Measurements from ENCODE around the gene TRIM29. TPM values are rescaled to one million over a fixed set of nuclear protein-coding genes. Genes with fewer than 3 reads are reported as not detected.

Gene TRIM29
- total RNA-seq, 6 experiments from 2014 or later = 1.1 to 2.1 (median 1.3) TPM; not detected in 2

- no peak overlapping the region for H3K4me3 ChIP-seq
- no peaks in the 10 kb centered on the region for H3K9me3 ChIP-seq
- H3K4me1 ChIP-seq = no peaks in the 10 kb centered on the region
- H3K36me3 ChIP-seq = no peaks in the 10 kb centered on the region
- TF ChIP-seq, protein P1, sequence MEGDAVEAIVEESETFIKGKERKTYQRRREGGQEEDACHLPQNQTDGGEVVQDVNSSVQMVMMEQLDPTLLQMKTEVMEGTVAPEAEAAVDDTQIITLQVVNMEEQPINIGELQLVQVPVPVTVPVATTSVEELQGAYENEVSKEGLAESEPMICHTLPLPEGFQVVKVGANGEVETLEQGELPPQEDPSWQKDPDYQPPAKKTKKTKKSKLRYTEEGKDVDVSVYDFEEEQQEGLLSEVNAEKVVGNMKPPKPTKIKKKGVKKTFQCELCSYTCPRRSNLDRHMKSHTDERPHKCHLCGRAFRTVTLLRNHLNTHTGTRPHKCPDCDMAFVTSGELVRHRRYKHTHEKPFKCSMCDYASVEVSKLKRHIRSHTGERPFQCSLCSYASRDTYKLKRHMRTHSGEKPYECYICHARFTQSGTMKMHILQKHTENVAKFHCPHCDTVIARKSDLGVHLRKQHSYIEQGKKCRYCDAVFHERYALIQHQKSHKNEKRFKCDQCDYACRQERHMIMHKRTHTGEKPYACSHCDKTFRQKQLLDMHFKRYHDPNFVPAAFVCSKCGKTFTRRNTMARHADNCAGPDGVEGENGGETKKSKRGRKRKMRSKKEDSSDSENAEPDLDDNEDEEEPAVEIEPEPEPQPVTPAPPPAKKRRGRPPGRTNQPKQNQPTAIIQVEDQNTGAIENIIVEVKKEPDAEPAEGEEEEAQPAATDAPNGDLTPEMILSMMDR (IDR thresholded peaks at IDR 0.05) = no peak
- no peak for TF ChIP-seq POLR2A (IDR thresholded peaks at IDR 0.05)
- no peak for ATAC-seq
- intact Hi-C loops (cut with DNase I) = no loop called here
- H3K27ac ChIP-seq = no peak overlapping the region
- no peak for DNase-seq
- H3K27me3 ChIP-seq = no peaks in the 10 kb centered on the region
- WGBS (ENCODE audit: insufficient coverage, low coverage, low lambda C conversion rate, missing lambda C conversion rate) = 81% methylated on average over 3 of the region's 4 CpGs
Observed at GRCh38 chr11:120065176-120065575, 72.7 kb downstream of the TRIM29 start.

DNA sequence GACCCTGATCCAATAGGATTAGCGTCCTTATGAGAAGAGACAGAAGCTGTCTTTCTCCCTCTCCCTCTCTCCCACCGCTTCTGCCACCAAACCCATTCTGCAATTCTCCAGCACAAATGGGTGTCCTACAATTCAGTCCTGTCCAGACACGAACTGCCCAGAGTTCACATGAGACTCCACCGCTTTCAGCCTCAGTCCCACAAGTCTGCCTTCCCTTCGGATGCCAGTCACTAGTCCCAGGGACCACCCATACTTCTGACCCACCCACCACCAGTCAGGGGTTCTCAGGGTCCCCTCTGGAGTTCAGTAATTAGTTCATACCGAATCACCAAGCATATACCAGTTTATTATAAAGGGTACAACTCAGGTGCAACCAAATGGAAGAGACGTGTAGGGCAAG, 73.6 kb downstream of the TRIM29 start:
- Histone ChIP-seq H3K27ac (no peak overlapping the region), H3K36me3 (no peaks in the 10 kb centered on the region), H3K9me3 (no peaks in the 10 kb centered on the region), H3K27me3 (no peaks in the 10 kb centered on the region), H3K4me3 (no peak overlapping the region), H3K4me1 (no peaks in the 10 kb centered on the region)
- ATAC-seq (no peak), DNase-seq (no peak)
- intact Hi-C loops (cut with DNase I) = no loop called here
- WGBS (ENCODE audit: insufficient coverage, low coverage, low lambda C conversion rate, missing lambda C conversion rate) = 60% methylated on average over 7 of the region's 7 CpGs
- TF ChIP-seq POLR2A (IDR thresholded peaks at IDR 0.05) = no peak
- TF ChIP-seq, protein P1 (IDR thresholded peaks at IDR 0.05) = no peak

GRCh38 chr11:120063686-120064340, 74.1 kb downstream of the TRIM29 start:
- no peak for DNase-seq
- no peak for ATAC-seq

DNA sequence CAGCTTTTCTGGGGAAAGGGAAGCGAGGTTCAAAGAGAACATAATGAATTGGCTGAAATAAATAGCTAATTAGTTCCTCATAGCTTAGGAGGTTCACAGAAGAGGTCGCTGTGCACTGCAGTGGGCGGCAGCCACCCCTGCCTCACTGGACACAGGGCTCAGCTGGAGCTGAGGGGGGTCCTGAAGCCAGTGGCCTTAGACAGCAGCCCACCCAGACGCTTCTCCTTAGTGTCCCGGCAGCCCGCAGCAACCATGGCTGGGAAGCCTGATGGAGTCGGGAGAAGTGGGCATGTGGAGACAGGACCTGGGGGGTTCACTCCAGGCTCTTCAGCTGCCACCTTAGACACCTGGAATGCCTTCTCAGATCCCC, 75.4 kb downstream of the TRIM29 start:
- DNase-seq (no peak), ATAC-seq (no peak)
- no peaks in the 10 kb centered on the region for H3K9me3 ChIP-seq
- no peaks in the 10 kb centered on the region for H3K4me1 ChIP-seq
- H3K36me3 ChIP-seq = no peaks in the 10 kb centered on the region
- H3K27ac ChIP-seq = no peak overlapping the region
- H3K4me3 ChIP-seq = no peak overlapping the region
- intact Hi-C loops (cut with DNase I) = no loop called here
- no peaks in the 10 kb centered on the region for H3K27me3 ChIP-seq
- TF ChIP-seq, protein P1 (IDR thresholded peaks at IDR 0.05) = no peak
- no peak for TF ChIP-seq POLR2A (IDR thresholded peaks at IDR 0.05)
- WGBS (ENCODE audit: insufficient coverage, low coverage, low lambda C conversion rate, missing lambda C conversion rate) = 37% methylated on average over 2 of the region's 7 CpGs

More at GRCh38 chr11:120063686-120064340, 74.1 kb downstream of the TRIM29 start:
- no peak overlapping the region for H3K4me3 ChIP-seq
- intact Hi-C loops (cut with DNase I) = no loop called here
- H3K36me3 ChIP-seq = no peaks in the 10 kb centered on the region
- no peaks in the 10 kb centered on the region for H3K27me3 ChIP-seq
- no peaks in the 10 kb centered on the region for H3K9me3 ChIP-seq
- TF ChIP-seq POLR2A (IDR thresholded peaks at IDR 0.05) = no peak
- TF ChIP-seq, protein P1 (IDR thresholded peaks at IDR 0.05) = no peak
- WGBS (ENCODE audit: insufficient coverage, low coverage, low lambda C conversion rate, missing lambda C conversion rate) = 67% methylated on average over 5 of the region's 7 CpGs
- no peaks in the 10 kb centered on the region for H3K4me1 ChIP-seq
- H3K27ac ChIP-seq = no peak overlapping the region
